ENCODE data around the gene LRRC58.
"Not testable (repeated sequence)": the region's sequence is repeated elsewhere in the genome, so short reads cannot be mapped to it uniquely, and the experiment has no call there.

Gene LRRC58

GRCh38 chr3:120348991-120349854 lies at the start of gene LRRC58:
TSS of gene LRRC58 (minus strand) at chr3:120349354. CDS start at chr3:120349243, 111 bp downstream.
- DNase-seq = peak; percentile 70

GRCh38 chr3:120396469-120396868 lies 47.3 kb upstream of the LRRC58 start:
- no peak for DNase-seq

- no peak for DNase-seq
Observed at GRCh38 chr3:120394347-120394746, 45.2 kb upstream of the LRRC58 start.

GRCh38 chr3:120393761-120394160 lies 44.6 kb upstream of the LRRC58 start:
- DNase-seq = no peak

- DNase-seq = no peak
Observed at GRCh38 chr3:120393243-120393642, 44.1 kb upstream of the LRRC58 start.

GRCh38 chr3:120382941-120383447 lies 33.8 kb upstream of the LRRC58 start:
- DNase-seq = no peak

GRCh38 chr3:120381503-120381902 lies 32.3 kb upstream of the LRRC58 start:
- DNase-seq = no peak

GRCh38 chr3:120377948-120378347 lies 28.8 kb upstream of the LRRC58 start:
- not testable (repeated sequence) for DNase-seq

- DNase-seq = no peak
Observed at GRCh38 chr3:120370463-120370862, 21.3 kb upstream of the LRRC58 start.

GRCh38 chr3:120369037-120369467 lies 19.9 kb upstream of the LRRC58 start:
- DNase-seq = no peak

GRCh38 chr3:120368172-120368571 lies 19.0 kb upstream of the LRRC58 start:
- DNase-seq = no peak

GRCh38 chr3:120364821-120365220 lies 15.7 kb upstream of the LRRC58 start:
- DNase-seq = no peak

GRCh38 chr3:120364101-120364500 lies 14.9 kb upstream of the LRRC58 start:
- DNase-seq = no peak

GRCh38 chr3:120357807-120358206 lies 8.7 kb upstream of the LRRC58 start:
- DNase-seq = no peak

GRCh38 chr3:120355486-120355885 lies 6.3 kb upstream of the LRRC58 start:
- no peak for DNase-seq

- DNase-seq = no peak
Observed at GRCh38 chr3:120353463-120353862, 4.3 kb upstream of the LRRC58 start.

GRCh38 chr3:120352017-120352416 lies 2.9 kb upstream of the LRRC58 start:
- DNase-seq = no peak

GRCh38 chr3:120350401-120350941 lies 1.3 kb upstream of the LRRC58 start:
- no peak for DNase-seq

- DNase-seq = no peak
Observed at GRCh38 chr3:120349855-120350125, 636 bp upstream of the LRRC58 start.

GRCh38 chr3:120348065-120348990 lies 826 bp downstream of the LRRC58 start:
- peak; percentile 56 for DNase-seq

- no peak for DNase-seq
Observed at GRCh38 chr3:120344349-120344748, 4.8 kb downstream of the LRRC58 start.

GRCh38 chr3:120341658-120342346 lies 7.4 kb downstream of the LRRC58 start:
- DNase-seq = no peak

GRCh38 chr3:120339362-120339761 lies 9.8 kb downstream of the LRRC58 start:
- no peak for DNase-seq
